MM.1S (cell line): ENCODE data around the gene TCP11.

ENCODE experiments used
- DNase-seq: peaks from one replicate; pipeline ENCODE4 v3.0.0-alpha.2; 2015
- H2AFZ ChIP-seq: fragments of 300-600 bp; sonication (generic); 2 replicates; pipeline ENCODE4 v1.6.0; 2016; ENCODE audit warnings: antibody characterized with exemption, low read length
- H3F3A ChIP-seq: fragments of 300-600 bp; sonication (generic); 2 replicates; pipeline ENCODE4 v1.6.1; 2016; ENCODE audit warnings: mild to moderate bottlenecking, antibody characterized with exemption, low read length, moderate library complexity, mixed read lengths; ENCODE audit not compliant: insufficient read depth
- H3K27ac ChIP-seq: fragments of 300-600 bp; sonication (generic); 2 replicates; pipeline ENCODE4 v1.5.1; 2016; ENCODE audit warnings: mild to moderate bottlenecking, low read length
- H3K27me3 ChIP-seq: fragments of 300-600 bp; sonication (generic); replicated peaks from 2 replicates; pipeline ENCODE4 v1.6.0; 2016; ENCODE audit warnings: low read length; ENCODE audit not compliant: insufficient read depth
- H3K36me3 ChIP-seq: fragments of 300-600 bp; sonication (generic); replicated peaks from 2 replicates; pipeline ENCODE4 v1.6.1; 2016; ENCODE audit warnings: mild to moderate bottlenecking, low read length, mixed read lengths; ENCODE audit not compliant: insufficient read depth
- H3K4me1 ChIP-seq: fragments of 300-600 bp; sonication (generic); 2 replicates; pipeline ENCODE4 v1.6.1; 2016; ENCODE audit warnings: low read length, mixed read lengths
- H3K4me2 ChIP-seq: fragments of 300-600 bp; sonication (generic); 2 replicates; pipeline ENCODE4 v1.6.0; 2016; ENCODE audit warnings: low read depth, low read length
- H3K4me3 ChIP-seq: fragments of 300-600 bp; sonication (generic); 2 replicates; pipeline ENCODE4 v1.5.1; 2016; ENCODE audit warnings: low read length, mixed read lengths
- H3K79me2 ChIP-seq: fragments of 300-600 bp; sonication (generic); 2 replicates; pipeline ENCODE4 v1.6.1; 2016; ENCODE audit warnings: mixed run types, low read length, mixed read lengths
- H3K9ac ChIP-seq: fragments of 300-600 bp; sonication (generic); 2 replicates; pipeline ENCODE4 v1.6.1; 2016; ENCODE audit warnings: low read length, mixed read lengths
- H3K9me2 ChIP-seq: fragments of 300-600 bp; sonication (generic); replicated peaks from 2 replicates; pipeline ENCODE4 v1.6.1; 2016; ENCODE audit warnings: mild to moderate bottlenecking, low read length, mixed read lengths; ENCODE audit not compliant: insufficient read depth
- H3K9me3 ChIP-seq: fragments of 300-600 bp; sonication (generic); replicated peaks from 2 replicates; pipeline ENCODE4 v1.6.1; 2016; ENCODE audit warnings: mild to moderate bottlenecking, low read length, mixed read lengths; ENCODE audit not compliant: insufficient read depth
- H4K20me1 ChIP-seq: fragments of 300-600 bp; sonication (generic); 2 replicates; pipeline ENCODE4 v1.6.1; 2016; ENCODE audit warnings: mild to moderate bottlenecking, low read length, moderate library complexity, mixed read lengths; ENCODE audit not compliant: insufficient read depth
- EZH2 ChIP-seq: fragments of 300-600 bp; sonication (generic); optimal IDR thresholded peaks from 2 replicates; pipeline ENCODE3; 2017; ENCODE audit warnings: low read depth, mild to moderate bottlenecking, antibody characterized with exemption, low read length, mixed read lengths
- EZH2phosphoT487 ChIP-seq: fragments of 300-600 bp; sonication (generic); IDR thresholded peaks from 2 replicates; pipeline ENCODE4 v1.6.1; 2018; ENCODE audit warnings: antibody characterized with exemption, low read length
- TF ChIP-seq, protein P1 (sequence below): fragments of 300-600 bp; sonication (generic); IDR thresholded peaks from 2 replicates; pipeline ENCODE4 v1.5.1; 2016; ENCODE audit warnings: antibody characterized with exemption, low read length, mixed read lengths

The TCP11 gene

DNA sequence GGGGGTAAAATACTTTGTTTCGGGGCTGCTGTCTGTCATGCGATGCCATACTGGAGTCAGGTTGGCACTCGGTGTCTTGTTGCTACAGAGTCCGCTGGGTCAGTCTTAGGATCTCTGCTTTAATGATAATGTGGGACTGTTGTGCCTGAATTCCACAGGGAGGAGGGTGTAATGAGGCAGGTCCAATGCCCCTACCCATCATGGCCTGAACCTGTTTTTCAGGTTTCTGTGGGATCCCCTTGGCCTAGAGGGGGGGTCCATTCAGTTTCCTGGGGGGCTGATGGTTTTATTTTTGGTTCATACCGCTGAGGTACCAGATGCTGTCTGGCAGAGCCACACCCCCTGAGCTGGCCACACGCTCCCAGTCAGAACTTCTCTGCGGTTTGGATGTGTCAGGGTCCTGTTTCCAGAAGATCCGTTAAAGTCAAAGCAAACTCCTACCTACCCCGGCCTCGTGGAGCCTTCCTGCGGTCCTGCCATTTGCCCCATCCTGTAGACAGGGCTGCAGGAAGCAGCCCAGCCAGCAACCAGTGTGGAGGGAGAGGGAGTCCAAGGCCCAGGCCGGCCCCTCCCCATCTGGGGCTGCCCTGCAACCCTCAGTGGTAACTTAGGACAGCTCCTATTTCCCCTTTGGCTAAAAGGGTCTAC, 69.7 kb downstream of the TCP11 start:
- H3K27ac ChIP-seq, result no peak overlapping the region
- no peak overlapping the region for H2AFZ ChIP-seq
- H3K27me3 ChIP-seq, result no peaks in the 10 kb centered on the region
- H3K9ac ChIP-seq, result no peak overlapping the region
- no peak for TF ChIP-seq EZH2
- TF ChIP-seq, protein P1, sequence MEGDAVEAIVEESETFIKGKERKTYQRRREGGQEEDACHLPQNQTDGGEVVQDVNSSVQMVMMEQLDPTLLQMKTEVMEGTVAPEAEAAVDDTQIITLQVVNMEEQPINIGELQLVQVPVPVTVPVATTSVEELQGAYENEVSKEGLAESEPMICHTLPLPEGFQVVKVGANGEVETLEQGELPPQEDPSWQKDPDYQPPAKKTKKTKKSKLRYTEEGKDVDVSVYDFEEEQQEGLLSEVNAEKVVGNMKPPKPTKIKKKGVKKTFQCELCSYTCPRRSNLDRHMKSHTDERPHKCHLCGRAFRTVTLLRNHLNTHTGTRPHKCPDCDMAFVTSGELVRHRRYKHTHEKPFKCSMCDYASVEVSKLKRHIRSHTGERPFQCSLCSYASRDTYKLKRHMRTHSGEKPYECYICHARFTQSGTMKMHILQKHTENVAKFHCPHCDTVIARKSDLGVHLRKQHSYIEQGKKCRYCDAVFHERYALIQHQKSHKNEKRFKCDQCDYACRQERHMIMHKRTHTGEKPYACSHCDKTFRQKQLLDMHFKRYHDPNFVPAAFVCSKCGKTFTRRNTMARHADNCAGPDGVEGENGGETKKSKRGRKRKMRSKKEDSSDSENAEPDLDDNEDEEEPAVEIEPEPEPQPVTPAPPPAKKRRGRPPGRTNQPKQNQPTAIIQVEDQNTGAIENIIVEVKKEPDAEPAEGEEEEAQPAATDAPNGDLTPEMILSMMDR, result no peak
- TF ChIP-seq EZH2phosphoT487, result no peak
- H3K36me3 ChIP-seq, result no peaks in the 10 kb centered on the region
- H3K79me2 ChIP-seq, result no peaks in the 10 kb centered on the region
- DNase-seq, result no peak
- no peak overlapping the region for H3K4me2 ChIP-seq
- H4K20me1 ChIP-seq, result no peaks in the 10 kb centered on the region
- no peaks in the 10 kb centered on the region for H3K9me2 ChIP-seq
- H3F3A ChIP-seq, result no peaks in the 10 kb centered on the region
- H3K4me1 ChIP-seq, result no peaks in the 10 kb centered on the region
- H3K4me3 ChIP-seq, result no peak overlapping the region
- H3K9me3 ChIP-seq, result no peaks in the 10 kb centered on the region

DNA sequence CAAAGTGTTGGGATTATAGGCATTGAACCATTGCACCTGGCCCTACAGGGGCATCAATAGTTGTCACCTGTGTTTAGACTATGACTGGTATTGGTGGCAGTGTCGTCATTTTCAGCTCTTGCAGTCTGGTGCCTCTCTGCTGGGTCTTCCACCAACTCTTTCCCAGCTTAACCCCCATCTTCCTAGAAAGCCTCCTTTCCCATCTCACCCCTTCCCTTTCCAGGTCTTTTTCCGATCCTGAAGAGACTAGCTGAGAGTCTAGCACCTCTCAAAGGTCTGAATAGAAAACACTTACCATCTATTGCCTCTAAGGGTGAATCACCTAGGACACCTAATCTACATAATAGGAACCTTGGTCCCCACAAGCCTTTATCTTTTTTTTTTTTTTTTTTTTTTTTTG, 71.0 kb downstream of the TCP11 start:
- TF ChIP-seq EZH2, result no peak
- TF ChIP-seq, protein P1, result no peak
- TF ChIP-seq EZH2phosphoT487, result no peak
- Histone ChIP-seq H3F3A (no peaks in the 10 kb centered on the region), H2AFZ (no peak overlapping the region), H4K20me1 (no peaks in the 10 kb centered on the region), H3K4me2 (no peak overlapping the region), H3K79me2 (no peaks in the 10 kb centered on the region), H3K9me2 (no peaks in the 10 kb centered on the region), H3K27me3 (no peaks in the 10 kb centered on the region), H3K9me3 (no peaks in the 10 kb centered on the region), H3K4me3 (no peak overlapping the region), H3K36me3 (no peaks in the 10 kb centered on the region), H3K9ac (no peak overlapping the region), H3K27ac (no peak overlapping the region), H3K4me1 (no peaks in the 10 kb centered on the region)
- DNase-seq, result no peak

DNA sequence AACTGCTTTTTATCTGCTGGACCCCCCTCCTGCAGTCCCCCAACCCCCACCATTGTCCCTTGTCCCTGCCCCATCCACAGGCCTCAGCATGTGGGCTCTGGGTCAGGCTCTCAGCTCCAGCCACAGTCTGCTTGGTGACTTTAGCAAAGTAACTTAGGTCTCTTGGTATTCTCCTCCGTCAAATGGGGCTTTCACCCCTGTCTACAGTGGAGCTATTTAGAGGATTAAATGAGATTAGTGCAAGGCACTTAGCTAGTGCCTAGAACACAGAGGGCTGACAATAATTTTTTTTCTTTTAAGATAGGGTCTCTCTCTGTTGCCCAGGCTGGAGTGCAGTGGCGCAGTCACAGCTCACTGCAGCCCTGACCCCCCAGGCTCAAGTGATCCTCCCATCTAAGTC, 71.9 kb downstream of the TCP11 start:
- Histone ChIP-seq H3K9me2 (no peaks in the 10 kb centered on the region), H3K79me2 (no peaks in the 10 kb centered on the region), H3K36me3 (no peaks in the 10 kb centered on the region), H3K9ac (no peak overlapping the region), H3K9me3 (no peaks in the 10 kb centered on the region), H4K20me1 (no peaks in the 10 kb centered on the region), H2AFZ (no peak overlapping the region), H3K27me3 (no peaks in the 10 kb centered on the region), H3K4me2 (no peak overlapping the region), H3K4me1 (no peaks in the 10 kb centered on the region), H3K4me3 (no peak overlapping the region), H3K27ac (no peak overlapping the region), H3F3A (no peaks in the 10 kb centered on the region)
- TF ChIP-seq EZH2phosphoT487, result no peak
- no peak for TF ChIP-seq EZH2
- TF ChIP-seq, protein P1, result no peak
- DNase-seq, result no peak
